K562 (cell line): Measurements from ENCODE around the gene SS18L1. TPM values are rescaled to one million over a fixed set of nuclear protein-coding genes. Genes with fewer than 3 reads are reported as not detected.
A peak's percentile ranks its signal among the peaks of the same experiment; 100 is the strongest.

Experiments used
- FOXA1 ChIP-seq: fragments of 450-650 bp; IDR thresholded peaks from 2 replicates; pipeline ENCODE4 v1.6.1; 2016; ENCODE audit warnings: mild to moderate bottlenecking, borderline replicate concordance
- TAF1 ChIP-seq: IDR thresholded peaks from 2 replicates; pipeline ENCODE4 v1.6.1; 2011; ENCODE audit warnings: mild to moderate bottlenecking, low read length, moderate library complexity; ENCODE audit not compliant: insufficient read depth, control insufficient read depth, severe bottlenecking; ENCODE audit errors: extremely low read depth
- YY1 ChIP-seq, 3 experiments: IDR thresholded peaks; 2 replicates each; pipeline ENCODE4 v1.6.1; 2011; ENCODE audit warnings: low read length in 2 of 3, mild to moderate bottlenecking in 2 of 3, moderate library complexity in 2 of 3, borderline replicate concordance in 1 of 3, control low read depth in 1 of 3, low read depth in 1 of 3; ENCODE audit not compliant: insufficient read depth in 3 of 3, insufficient replicate concordance in 2 of 3, control insufficient read depth in 1 of 3, insufficient read length in 1 of 3; ENCODE audit errors: extremely low read depth in 1 of 3
- ZBTB7A ChIP-seq: IDR thresholded peaks from 2 replicates; pipeline ENCODE4 v1.6.1; 2011; ENCODE audit warnings: low read depth, mild to moderate bottlenecking, low read length, moderate library complexity, borderline replicate concordance; ENCODE audit not compliant: control insufficient read depth
- ZC3H11A ChIP-seq: IDR thresholded peaks from 2 replicates; pipeline ENCODE4 v1.6.1; 2012; ENCODE audit warnings: low read depth, low read length, improper control_type of control experiment
- ZKSCAN1 ChIP-seq: fragments of 150-350 bp; IDR thresholded peaks from 2 replicates; pipeline ENCODE4 v1.6.1; 2016; ENCODE audit warnings: low read depth, low read length
- polyA plus RNA-seq, 8 experiments: library from polyadenylated mRNA; depleted of rRNA in 4 of 8; stranded (reverse) in 5 of 8; unstranded in 3 of 8; fragments of >200 nt; fragmentation: Nextera tagmentation in 2 of 8; fragmentation: Illumina TruSeq in 1 of 8; extraction: Ambion mirVana in 2 of 8; extraction: Trizol in 1 of 8; gene quantifications; 2 replicates each; pipeline versions ENCODE4 v1.2.1 to v1.2.3, GENCODE V29; 2011 to 2014; ENCODE audit warnings: inconsistent platforms in 1 of 8, missing spikeins in 1 of 8
- total RNA-seq, 7 experiments: library from RNA; depleted of rRNA in 6 of 7; stranded (reverse); fragments of >200 nt in 6 of 7; fragmentation: Illumina TruSeq in 2 of 7; extraction: Trizol in 2 of 7; gene quantifications; 2 replicates each; pipeline versions ENCODE4 v1.2.1 to v1.2.3, GENCODE V29; 2011 to 2021; ENCODE audit warnings: low replicate concordance in 1 of 7
- TF ChIP-seq, protein P1 (sequence below): sonication (generic); formaldehyde crosslinking; IDR thresholded peaks from 2 replicates; pipeline ENCODE4 v1.8.0; 2022; ENCODE audit warnings: mild to moderate bottlenecking, missing genetic modification reagents
- TF ChIP-seq, protein P2 (sequence below), 2 experiments: fragments of 450-650 bp; formaldehyde crosslinking in 1 of 2; IDR thresholded peaks; 2 replicates each; pipeline versions ENCODE4 v1.4.0 to v1.6.1; 2014 to 2020; ENCODE audit warnings: mild to moderate bottlenecking in 2 of 2, borderline replicate concordance in 1 of 2, low read depth in 1 of 2

SS18L1 gene
- total and polyA plus RNA-seq, 9 of the 15 experiments (the other 6 are each of a cell fraction or from before 2014, with no cell fraction given) = 2.7 to 28.3 (median 15.1) TPM

DNA sequence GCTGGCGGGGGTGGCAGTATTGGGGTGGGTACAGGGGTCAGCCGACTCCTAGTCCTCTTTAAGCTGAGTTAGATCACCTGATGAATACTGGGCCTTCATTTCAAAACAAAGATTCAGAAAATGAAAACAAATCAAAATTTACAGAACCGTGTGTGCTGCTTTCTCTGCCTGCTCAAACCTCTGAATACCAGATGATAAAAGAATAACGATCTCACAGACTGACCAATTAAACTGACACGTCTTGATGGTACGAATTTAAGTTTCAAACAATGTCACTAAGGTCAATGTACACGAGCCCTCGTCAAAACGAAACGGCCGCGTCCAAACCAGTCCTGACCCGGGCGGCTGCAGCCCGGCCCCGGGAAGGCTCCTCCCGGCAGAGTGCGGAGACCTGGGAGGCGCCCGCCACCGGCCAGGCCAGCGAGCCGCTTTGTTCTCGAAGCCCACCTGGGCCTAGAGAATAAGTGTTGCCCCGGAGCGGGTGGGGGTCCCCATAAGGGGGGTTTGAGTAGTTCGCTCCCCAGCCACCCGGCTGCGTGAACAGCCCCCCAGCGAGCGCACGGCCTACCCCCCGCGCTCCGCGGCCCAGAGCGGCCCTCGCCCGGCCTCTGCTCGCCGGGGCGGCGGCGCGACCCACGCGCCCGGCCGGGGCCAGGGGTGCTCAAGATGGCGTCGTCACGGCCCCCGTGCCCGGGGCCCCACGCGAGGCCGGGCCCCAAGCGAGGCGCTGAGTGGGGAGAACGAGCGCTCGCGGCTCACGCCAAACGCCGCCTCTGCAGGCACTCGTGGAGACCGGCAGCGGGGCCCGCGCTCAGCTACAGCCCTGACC is 1.1 kb upstream of the SS18L1 start (continued):
- TF ChIP-seq, protein P1, sequence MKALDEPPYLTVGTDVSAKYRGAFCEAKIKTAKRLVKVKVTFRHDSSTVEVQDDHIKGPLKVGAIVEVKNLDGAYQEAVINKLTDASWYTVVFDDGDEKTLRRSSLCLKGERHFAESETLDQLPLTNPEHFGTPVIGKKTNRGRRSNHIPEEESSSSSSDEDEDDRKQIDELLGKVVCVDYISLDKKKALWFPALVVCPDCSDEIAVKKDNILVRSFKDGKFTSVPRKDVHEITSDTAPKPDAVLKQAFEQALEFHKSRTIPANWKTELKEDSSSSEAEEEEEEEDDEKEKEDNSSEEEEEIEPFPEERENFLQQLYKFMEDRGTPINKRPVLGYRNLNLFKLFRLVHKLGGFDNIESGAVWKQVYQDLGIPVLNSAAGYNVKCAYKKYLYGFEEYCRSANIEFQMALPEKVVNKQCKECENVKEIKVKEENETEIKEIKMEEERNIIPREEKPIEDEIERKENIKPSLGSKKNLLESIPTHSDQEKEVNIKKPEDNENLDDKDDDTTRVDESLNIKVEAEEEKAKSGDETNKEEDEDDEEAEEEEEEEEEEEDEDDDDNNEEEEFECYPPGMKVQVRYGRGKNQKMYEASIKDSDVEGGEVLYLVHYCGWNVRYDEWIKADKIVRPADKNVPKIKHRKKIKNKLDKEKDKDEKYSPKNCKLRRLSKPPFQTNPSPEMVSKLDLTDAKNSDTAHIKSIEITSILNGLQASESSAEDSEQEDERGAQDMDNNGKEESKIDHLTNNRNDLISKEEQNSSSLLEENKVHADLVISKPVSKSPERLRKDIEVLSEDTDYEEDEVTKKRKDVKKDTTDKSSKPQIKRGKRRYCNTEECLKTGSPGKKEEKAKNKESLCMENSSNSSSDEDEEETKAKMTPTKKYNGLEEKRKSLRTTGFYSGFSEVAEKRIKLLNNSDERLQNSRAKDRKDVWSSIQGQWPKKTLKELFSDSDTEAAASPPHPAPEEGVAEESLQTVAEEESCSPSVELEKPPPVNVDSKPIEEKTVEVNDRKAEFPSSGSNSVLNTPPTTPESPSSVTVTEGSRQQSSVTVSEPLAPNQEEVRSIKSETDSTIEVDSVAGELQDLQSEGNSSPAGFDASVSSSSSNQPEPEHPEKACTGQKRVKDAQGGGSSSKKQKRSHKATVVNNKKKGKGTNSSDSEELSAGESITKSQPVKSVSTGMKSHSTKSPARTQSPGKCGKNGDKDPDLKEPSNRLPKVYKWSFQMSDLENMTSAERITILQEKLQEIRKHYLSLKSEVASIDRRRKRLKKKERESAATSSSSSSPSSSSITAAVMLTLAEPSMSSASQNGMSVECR = 0 out of 2 replicates have a peak, but pooled peaks have one; percentile 2
- TF ChIP-seq YY1 (IDR thresholded peaks at IDR 0.05; ENCODE audit: borderline replicate concordance in 1 of 3, control insufficient read depth in 1 of 3, extremely low read depth in 1 of 3, insufficient read depth in 3 of 3, insufficient read length in 1 of 3, insufficient replicate concordance in 2 of 3, low read depth in 1 of 3, low read length in 2 of 3) (peak; percentile 39 to 81 (median 74)), ZBTB7A (peak; percentile 53; the same call in 1 of the 2 replicates), ZKSCAN1 (no peak), FOXA1 (no peak), ZC3H11A (no peak), TAF1 (peak; percentile 19)
- TF ChIP-seq, protein P2, sequence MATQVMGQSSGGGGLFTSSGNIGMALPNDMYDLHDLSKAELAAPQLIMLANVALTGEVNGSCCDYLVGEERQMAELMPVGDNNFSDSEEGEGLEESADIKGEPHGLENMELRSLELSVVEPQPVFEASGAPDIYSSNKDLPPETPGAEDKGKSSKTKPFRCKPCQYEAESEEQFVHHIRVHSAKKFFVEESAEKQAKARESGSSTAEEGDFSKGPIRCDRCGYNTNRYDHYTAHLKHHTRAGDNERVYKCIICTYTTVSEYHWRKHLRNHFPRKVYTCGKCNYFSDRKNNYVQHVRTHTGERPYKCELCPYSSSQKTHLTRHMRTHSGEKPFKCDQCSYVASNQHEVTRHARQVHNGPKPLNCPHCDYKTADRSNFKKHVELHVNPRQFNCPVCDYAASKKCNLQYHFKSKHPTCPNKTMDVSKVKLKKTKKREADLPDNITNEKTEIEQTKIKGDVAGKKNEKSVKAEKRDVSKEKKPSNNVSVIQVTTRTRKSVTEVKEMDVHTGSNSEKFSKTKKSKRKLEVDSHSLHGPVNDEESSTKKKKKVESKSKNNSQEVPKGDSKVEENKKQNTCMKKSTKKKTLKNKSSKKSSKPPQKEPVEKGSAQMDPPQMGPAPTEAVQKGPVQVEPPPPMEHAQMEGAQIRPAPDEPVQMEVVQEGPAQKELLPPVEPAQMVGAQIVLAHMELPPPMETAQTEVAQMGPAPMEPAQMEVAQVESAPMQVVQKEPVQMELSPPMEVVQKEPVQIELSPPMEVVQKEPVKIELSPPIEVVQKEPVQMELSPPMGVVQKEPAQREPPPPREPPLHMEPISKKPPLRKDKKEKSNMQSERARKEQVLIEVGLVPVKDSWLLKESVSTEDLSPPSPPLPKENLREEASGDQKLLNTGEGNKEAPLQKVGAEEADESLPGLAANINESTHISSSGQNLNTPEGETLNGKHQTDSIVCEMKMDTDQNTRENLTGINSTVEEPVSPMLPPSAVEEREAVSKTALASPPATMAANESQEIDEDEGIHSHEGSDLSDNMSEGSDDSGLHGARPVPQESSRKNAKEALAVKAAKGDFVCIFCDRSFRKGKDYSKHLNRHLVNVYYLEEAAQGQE (IDR thresholded peaks at IDR 0.05; ENCODE audit: borderline replicate concordance) = no peak
- TF ChIP-seq, protein P2 (CRISPR knock-in tag; IDR thresholded peaks at IDR 0.05; ENCODE audit: low read depth) = no peak
